ENCODE data around the gene MINDY4. TPM values are rescaled to one million over a fixed set of nuclear protein-coding genes. Genes with fewer than 3 reads are reported as not detected.

Gene MINDY4
- polyA plus RNA-seq, 1 experiment = 2.3 TPM

- CTCF ChIA-PET = interaction anchor here (1.4 to 6.4 kb wide), 2 partner anchors 14 to 60 kb away, joined by 5 to 51 read pairs; no protein-coding TSS in a partner anchor
- DNase-seq (ENCODE audit: low read depth) = no peak
- no peaks in the 10 kb centered on the region for H3K36me3 ChIP-seq (ENCODE audit: control insufficient read depth, insufficient read depth, low read length)
- H3K27me3 ChIP-seq (ENCODE audit: control insufficient read depth, insufficient read depth, low read length) = 0 out of 2 replicates have a peak, but pooled peaks cover 1% of the 10 kb centered on the region
- H3K4me3 ChIP-seq (ENCODE audit: low read depth, low read length) = no peak overlapping the region
- POLR2A ChIA-PET = no interaction called here
- TF ChIP-seq, protein P1, sequence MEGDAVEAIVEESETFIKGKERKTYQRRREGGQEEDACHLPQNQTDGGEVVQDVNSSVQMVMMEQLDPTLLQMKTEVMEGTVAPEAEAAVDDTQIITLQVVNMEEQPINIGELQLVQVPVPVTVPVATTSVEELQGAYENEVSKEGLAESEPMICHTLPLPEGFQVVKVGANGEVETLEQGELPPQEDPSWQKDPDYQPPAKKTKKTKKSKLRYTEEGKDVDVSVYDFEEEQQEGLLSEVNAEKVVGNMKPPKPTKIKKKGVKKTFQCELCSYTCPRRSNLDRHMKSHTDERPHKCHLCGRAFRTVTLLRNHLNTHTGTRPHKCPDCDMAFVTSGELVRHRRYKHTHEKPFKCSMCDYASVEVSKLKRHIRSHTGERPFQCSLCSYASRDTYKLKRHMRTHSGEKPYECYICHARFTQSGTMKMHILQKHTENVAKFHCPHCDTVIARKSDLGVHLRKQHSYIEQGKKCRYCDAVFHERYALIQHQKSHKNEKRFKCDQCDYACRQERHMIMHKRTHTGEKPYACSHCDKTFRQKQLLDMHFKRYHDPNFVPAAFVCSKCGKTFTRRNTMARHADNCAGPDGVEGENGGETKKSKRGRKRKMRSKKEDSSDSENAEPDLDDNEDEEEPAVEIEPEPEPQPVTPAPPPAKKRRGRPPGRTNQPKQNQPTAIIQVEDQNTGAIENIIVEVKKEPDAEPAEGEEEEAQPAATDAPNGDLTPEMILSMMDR (IDR thresholded peaks at IDR 0.05; ENCODE audit: insufficient read depth, low read depth, low read length) = no peak
These were observed 152.7 kb downstream of the MINDY4 start for GRCh38 chr7:30923774-30924413.

DNA sequence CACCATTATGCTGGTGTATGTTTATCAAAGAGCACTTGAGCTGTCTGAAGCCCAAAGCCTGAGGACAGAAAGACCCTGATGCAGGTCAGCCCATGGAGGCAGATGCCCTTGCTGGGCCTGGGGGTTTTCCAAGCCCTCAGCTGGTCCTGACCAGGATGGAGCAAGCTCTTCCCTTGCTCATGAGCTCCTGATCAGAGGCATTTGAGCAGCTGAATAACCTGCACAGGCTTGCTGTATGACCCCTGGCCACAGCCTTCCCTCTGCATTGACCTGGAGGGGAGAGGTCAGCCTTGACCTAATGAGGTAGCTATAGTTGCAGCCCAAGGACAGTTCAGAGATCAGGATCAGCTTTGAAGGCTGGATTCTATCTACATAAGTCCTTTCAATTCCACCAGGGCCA, 153.4 kb downstream of the MINDY4 start:
- ChIA-PET POLR2A (no interaction called here), CTCF (interaction anchor here (1.4 to 6.4 kb wide), 2 partner anchors 13 to 59 kb away, joined by 5 to 51 read pairs; no protein-coding TSS in a partner anchor)
- TF ChIP-seq, protein P1 (IDR thresholded peaks at IDR 0.05; ENCODE audit: insufficient read depth, low read depth, low read length) = no peak
- H3K27me3 ChIP-seq (ENCODE audit: control insufficient read depth, insufficient read depth, low read length) = peaks cover 2% of the 10 kb centered on the region; the same call in 1 of the 2 replicates
- no peak for DNase-seq (ENCODE audit: low read depth)
- H3K36me3 ChIP-seq (ENCODE audit: control insufficient read depth, insufficient read depth, low read length) = no peaks in the 10 kb centered on the region
- no peak overlapping the region for H3K4me3 ChIP-seq (ENCODE audit: low read depth, low read length)

GRCh38 chr7:30925117-30925516, 153.9 kb downstream of the MINDY4 start:
- DNase-seq (ENCODE audit: low read depth) = no peak
- H3K4me3 ChIP-seq (ENCODE audit: low read depth, low read length) = no peak overlapping the region
- H3K27me3 ChIP-seq (ENCODE audit: control insufficient read depth, insufficient read depth, low read length) = peaks cover 5% of the 10 kb centered on the region; the same call in 1 of the 2 replicates
- POLR2A ChIA-PET = no interaction called here
- TF ChIP-seq, protein P1 (IDR thresholded peaks at IDR 0.05; ENCODE audit: insufficient read depth, low read depth, low read length) = no peak
- CTCF ChIA-PET = interaction anchor here (6.4 kb wide), 1 partner anchor 13 kb away, joined by 51 read pairs; no protein-coding TSS in a partner anchor
- no peaks in the 10 kb centered on the region for H3K36me3 ChIP-seq (ENCODE audit: control insufficient read depth, insufficient read depth, low read length)

DNA sequence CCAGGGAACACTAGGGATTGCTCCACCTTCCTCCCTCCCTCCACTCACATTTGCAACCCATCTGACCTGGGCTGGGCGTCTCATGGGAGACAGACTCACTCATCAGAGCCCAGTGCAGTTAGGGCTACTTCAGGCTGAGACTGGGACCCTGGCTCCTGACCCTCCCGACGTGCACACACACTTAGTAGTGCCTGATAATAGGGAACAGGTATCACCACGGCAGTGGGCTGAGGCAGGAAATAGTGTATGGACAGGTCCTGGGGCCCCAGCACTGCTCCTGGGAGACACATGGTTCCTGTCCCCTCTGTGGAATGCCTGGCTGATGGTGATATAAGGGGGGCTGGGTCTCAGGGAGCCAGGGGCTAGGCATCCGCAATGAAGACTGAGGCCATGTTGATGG, 154.7 kb downstream of the MINDY4 start:
- Histone ChIP-seq H3K36me3 (ENCODE audit: control insufficient read depth, insufficient read depth, low read length) (no peaks in the 10 kb centered on the region), H3K27me3 (ENCODE audit: control insufficient read depth, insufficient read depth, low read length) (peaks cover 9% of the 10 kb centered on the region), H3K4me3 (ENCODE audit: low read depth, low read length) (no peak overlapping the region)
- DNase-seq (ENCODE audit: low read depth) = no peak
- POLR2A ChIA-PET = no interaction called here
- CTCF ChIA-PET = no interaction called here
- TF ChIP-seq, protein P1 (IDR thresholded peaks at IDR 0.05; ENCODE audit: insufficient read depth, low read depth, low read length) = no peak

DNA sequence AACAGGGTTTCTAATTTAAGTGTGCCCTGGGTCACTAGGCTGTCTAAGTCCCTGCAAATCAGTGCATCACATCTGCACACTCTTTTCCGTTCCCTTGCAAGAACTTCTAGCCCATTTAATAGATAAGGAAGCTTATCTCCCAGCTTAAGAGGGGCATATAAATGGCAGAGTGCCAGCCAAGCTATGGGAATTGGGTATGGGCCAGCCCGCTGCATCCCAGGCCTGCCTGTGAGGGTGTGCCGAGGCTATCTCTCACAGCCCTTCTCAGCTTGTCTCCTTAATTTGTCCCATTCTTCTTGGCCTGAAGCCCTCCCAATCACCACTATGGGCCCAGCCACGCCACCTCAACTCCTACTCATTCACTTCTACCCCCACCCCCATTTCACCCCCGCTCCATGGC, 155.1 kb downstream of the MINDY4 start:
- no peak for DNase-seq (ENCODE audit: low read depth)
- Histone ChIP-seq H3K4me3 (ENCODE audit: low read depth, low read length) (no peak overlapping the region), H3K36me3 (ENCODE audit: control insufficient read depth, insufficient read depth, low read length) (no peaks in the 10 kb centered on the region), H3K27me3 (ENCODE audit: control insufficient read depth, insufficient read depth, low read length) (peaks cover 10% of the 10 kb centered on the region)
- TF ChIP-seq, protein P1 (IDR thresholded peaks at IDR 0.05; ENCODE audit: insufficient read depth, low read depth, low read length) = no peak
- ChIA-PET POLR2A (no interaction called here), CTCF (no interaction called here)

Measured in BJ (cell line).